ENCODE measurements around the gene PLA2G5.
"Not testable (repeated sequence)": the region's sequence is repeated elsewhere in the genome, so short reads cannot be mapped to it uniquely, and the experiment has no call there.

Gene PLA2G5

DNA sequence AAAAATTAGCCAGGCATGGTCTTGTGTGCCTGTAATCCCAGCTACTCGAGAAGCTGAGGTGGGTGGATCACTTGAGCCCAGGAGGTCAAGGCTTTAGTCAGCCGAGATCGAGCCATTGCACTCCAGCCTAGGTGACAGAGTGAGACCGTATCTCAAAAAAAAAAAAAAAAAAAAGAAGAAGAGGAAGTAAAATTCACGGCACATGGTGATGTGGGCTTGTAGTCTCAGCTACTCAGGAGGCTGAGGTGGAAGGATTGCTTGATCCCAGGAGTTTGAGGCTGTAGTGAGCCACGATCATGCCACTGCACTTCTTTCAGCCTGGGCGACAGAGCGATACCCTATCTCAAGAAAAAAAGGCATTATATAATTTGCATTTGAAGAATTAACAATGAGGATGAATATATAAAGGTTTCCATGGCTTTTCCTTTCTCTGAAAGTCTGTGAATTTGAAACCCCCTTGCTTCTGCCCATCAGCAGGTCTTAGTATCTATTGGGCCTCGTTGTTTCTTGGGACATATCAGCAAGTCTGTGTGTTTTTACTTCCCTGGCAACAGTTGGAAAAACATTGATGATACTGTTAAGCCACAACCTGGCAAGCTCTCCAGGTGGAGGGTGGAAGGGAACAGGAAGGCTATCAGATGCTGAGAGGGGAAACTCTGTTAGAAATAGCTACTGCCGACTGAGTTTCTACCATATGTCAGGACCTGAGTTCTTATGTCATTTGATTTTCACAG, 53.9 kb downstream of the PLA2G5 start:
- no peak for DNase-seq

DNA sequence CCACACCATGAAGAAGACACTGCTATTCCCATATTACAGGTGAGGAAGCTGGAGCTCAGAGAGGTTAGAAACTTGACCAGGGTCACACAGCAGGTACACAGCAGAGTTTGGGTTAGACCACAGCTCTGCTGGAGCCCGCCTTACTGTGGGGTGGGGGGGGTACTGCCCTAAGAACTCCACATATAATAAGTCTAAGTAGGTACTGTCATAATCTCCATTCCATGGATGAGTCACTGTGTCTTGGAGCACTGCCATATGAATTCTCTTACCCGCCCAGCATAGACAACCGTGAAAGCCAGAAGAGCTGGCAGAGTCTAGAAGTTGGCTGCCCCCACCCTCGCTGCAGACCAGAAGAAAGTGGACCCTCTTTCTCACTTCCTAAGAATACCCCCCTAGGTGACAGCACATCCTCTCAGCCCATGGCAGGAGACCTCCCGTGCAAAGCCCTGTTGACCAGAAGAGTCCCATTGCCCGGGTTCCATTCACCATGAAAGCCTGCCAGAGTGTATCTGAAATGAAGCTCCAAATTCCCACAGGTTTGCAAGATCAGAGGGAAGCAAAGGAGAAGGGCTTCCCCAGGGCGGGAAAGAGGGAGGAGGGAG, 54.6 kb downstream of the PLA2G5 start:
- DNase-seq, result no peak

DNA sequence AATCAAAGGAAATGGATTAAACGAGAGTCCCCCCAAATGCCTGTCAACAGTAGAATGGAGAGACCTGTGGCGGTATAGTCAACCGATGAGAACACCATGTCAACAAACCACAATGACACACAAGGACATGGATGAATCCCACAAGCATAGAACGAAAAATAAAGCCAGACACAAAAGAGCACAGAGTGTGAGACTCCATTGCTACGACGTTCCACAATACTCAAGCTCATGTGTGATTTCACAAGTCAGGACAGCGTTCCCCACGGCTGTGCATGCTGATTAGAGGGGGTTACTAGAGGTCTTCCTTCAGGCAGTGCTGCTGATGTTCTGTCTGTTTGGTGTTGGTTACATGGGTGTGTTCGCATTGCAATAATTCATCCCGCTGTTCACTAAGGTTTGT, 55.1 kb downstream of the PLA2G5 start:
- DNase-seq, result no peak

DNA sequence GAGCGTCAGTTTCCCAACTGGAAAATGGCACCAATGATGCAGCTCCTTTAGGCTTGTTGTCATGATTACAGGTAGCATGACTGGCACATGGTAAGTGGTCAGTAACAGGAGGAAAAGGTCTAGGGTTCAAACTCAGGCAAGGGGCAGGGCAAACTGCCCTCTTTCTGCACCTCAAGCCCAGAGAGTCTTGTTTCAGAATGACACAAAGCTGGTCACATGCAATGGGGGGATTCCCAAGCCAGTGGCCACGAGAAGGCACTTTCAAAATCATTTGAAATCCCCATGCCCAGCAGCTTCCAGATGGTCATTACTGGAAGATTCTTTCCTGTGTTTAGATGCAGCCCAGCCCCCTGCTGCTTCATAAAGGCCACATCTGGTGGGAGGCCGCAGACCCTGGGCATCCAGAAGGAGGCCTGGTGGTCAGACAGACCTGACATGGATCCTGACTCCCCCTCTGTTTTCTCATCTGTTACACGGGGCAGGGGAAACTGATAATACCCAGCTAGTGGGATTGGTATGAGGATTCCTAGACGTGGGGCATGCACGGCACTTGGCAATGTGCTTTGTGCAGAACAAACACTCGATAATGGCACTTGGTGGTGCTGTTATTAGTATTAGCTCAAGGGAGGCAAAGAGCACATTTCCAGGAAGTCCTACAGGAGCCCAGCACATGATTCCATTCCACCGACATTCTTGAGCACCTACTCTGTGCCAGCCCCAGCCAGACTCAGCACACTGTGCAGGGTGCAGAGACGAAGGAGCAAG, 56.2 kb downstream of the PLA2G5 start:
- DNase-seq, result no peak

DNA sequence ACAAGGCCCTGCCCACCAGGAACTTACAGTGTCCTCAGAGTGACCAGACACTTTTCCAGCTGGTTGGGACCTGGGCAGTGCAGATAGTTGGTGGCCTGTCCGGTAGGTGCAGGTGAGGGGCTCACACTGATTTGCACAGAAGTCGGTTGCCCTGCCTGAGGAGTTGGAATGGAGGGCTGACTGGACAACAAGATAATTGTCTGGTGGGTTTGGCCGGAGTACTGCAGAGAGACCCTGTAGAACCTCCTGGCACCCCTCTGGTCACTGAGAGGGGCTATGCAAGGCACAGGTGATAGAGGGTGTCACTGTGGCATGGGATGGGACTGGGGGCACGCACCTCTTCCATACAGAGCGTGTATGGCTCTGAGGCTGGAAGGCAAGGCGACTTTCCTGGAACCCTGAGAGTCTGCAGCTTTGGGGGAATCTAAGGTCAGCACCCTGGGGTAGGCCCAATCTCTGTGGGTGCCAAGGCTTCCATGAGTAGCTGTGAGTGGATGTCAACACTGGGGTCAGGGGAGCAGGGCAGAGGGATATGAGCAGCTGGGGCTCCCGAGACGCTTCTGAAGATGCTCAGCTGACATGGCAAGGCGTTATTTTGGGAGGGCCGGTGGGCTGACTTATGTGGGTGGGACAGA, 56.9 kb downstream of the PLA2G5 start:
- DNase-seq, result no peak

DNA sequence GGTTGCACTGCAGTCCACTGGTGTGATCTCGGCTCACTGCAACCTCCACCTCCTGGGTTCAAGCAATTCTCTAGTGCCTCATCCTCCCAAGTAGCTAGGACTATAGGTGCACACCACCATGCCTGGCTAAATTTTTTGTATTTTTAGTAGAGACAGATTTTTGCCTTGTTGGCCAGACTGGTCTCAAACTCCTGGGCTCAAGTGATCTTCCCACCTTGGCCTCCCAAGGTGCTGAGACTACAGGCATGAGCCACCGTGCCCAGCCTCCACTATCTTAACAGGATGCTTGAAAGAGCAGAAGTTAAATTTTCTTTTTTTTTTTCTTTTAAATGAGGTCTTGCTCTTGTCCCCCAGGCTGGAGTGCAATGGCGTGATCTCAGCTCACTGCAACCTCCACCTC, 60.5 kb downstream of the PLA2G5 start:
- not testable (repeated sequence) for DNase-seq

DNA sequence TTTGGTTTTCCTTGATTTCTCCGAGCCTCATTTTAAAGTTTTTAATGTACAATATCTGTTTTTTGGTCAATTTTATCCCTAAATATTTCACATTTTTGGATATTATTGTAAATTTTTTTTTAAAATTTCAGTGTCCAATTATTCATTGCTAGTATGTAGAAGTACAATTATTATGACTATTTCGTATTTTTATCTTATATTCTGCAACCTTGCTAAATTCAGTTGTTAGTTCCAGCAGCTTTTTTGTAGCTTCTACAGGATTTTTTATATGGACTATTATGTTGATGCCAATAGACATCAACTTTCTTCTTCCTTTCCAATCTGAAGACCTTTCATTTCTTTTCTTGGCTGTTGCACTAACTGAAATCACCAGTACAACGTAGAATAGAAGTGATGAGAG, 65.0 kb downstream of the PLA2G5 start:
- no peak for DNase-seq

DNA sequence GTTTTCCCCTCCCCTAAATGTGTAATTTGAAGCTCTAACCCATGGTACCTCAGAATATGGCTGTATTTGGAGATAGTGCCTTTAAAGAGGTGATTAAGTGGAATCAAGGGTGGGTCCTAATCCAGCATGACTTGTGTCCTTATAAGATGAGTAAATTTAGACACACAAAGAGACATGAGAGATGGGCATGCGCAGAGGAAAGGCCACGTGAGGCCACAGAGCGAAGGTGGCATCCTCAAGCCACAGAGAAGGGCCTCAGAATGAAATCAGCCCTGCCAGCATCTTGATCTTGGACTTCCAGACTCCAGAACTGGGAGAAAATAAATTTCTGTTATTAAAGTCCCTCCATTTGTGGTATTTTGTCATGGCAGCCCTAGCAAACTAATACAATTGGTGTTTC, 66.3 kb downstream of the PLA2G5 start:
- DNase-seq, result no peak

DNA sequence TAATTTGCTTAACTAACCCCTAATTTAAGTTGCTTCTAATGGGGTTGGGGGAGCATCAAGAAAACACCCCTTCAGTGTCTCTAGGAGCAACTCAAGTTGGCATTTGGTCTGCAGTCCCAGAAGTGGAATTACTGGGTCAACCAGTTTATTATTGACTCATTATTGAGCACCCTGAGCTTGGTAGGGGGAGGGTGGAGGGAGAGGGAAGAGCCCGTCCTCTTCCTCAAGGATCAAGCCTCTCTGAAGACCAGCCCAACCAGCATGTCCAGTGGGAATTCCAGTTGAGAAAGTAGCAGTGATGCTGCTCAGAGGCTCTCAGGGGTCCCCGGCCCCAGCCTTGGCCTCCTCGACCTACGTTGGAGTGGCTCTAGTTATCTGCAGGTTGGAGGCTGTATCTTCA, 67.1 kb downstream of the PLA2G5 start:
- DNase-seq, result no peak

DNA sequence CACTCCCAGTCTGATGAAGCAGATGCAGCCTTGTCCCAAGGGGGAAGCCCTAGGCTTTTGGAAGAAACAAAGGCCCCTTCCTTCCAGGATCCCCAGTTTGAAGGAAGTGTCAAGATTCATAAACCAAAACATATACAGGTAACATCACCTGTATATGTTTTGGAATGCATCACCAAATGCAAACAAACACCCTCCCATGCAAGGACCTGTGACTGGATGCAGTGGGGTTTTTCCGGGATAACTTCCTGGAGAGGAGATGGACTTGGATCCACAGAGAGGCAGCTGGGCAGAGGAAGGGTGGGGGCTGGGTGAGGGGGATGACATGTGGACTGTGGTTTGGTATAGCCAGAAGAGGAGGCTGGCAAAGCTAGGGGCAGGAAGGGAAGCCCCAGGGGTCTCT, 67.6 kb downstream of the PLA2G5 start:
- no peak for DNase-seq

DNA sequence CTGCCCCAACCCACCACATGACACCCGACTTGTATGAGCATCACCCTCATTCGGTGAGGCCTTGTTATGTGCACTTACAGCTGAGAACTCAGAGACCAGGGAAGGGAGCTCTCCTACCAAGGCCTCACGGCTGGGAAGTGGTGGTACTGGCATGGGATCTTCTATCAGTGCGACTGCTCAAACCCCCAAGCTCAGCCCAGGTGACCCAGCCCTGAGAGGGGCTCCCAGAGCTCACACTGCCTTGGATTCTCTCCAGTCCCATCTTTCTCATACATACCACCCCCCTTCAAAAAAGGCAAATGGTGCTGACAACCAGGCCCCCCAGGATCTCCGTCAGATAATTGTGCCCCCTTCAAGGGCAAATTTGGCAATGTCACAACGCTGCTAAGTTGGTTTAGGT, 68.4 kb downstream of the PLA2G5 start:
- no peak for DNase-seq

DNA sequence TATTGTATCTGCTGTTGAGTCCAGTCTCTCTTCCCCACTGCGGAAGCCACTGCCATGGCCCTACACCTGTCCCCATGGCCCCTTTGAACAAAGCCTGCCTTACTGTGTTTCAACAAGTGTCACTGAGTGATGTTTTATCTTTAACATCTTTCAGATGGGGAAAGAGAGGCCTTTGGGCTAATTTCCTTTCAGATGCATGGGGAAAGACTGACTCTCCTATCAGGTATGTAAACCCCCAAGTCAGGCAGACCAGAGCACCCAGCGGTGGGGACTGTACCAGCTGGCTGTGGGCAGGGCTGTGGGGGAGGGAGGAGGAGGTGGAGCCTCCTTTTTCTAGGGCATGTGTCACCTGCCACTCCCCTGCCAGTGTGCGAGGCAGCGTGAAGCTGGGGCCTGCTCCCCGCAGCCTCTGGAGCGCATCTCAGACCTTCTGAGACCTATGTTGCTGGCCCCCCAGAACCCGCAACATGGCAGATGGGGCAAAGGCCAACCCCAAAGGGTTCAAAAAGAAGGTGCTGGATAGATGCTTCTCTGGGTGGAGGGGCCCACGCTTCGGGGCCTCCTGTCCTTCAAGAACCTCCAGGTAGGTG, 69.1 kb downstream of the PLA2G5 start, which contains the start of gene PLA2G2F:
Gene PLA2G2F, plus strand, starts transcription at position 363 of the 590 bp plus-strand sequence. Its CDS starts 105 bp downstream, at position 468.
- no peak for DNase-seq

DNA sequence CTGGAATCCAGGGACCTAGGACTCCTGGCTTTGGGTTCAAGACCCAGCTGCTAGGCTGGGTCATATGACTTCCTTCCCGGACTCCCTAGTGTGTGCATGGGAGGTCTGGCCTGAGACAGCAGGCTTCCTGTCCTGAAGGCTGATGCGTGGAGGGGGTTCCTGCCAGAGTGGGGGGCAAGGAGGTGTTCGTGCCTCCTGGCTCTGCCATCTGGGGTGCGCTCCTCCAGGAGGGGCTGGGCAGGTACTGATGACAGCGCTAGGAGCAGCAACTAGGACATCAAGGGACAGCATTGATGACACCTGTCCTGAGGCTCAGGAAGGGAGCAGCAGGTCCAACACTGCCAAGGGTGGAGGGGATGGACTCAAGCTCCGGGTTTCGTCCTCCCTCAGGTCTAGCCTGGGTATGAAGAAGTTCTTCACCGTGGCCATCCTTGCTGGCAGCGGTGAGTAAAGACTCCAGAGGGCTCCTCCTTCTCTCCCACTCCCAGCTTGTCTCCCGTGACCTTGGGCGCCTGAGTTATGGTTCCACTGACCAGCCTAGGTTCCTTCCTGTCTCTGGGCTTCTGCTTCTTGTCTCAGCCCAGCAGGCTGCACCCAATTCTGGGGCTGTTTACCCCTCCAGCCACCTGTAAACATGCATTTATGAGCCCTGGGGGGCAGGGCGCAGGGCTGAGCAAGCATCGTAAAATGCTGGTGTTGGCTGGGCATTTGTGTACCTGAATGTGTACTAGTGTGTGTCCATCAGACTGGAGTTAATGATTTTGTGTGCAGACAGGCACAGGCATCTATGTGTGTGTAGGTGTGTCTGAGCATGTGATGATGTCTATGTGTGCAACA, 70.0 kb downstream of the PLA2G5 start:
- no peak for DNase-seq

DNA sequence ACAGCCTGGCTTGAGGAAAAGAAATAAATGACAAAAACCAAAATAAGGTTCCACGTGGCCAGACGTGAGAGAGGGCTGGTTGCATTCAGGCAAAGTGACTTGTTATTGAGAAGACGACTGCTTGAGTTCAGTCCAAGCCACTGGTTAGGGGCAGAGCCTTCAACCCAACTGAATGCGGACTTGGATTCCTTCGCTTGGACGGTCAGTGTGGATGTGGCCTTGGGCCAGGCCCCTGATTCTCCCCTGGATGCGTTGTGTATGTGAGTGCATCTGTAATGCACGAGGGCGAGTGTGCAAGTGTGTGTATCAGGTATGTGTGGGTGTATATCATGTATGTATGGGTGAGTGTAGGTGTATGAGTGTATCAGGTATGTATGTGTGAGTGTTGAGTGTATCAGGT, 71.0 kb downstream of the PLA2G5 start:
- no peak for DNase-seq

DNA sequence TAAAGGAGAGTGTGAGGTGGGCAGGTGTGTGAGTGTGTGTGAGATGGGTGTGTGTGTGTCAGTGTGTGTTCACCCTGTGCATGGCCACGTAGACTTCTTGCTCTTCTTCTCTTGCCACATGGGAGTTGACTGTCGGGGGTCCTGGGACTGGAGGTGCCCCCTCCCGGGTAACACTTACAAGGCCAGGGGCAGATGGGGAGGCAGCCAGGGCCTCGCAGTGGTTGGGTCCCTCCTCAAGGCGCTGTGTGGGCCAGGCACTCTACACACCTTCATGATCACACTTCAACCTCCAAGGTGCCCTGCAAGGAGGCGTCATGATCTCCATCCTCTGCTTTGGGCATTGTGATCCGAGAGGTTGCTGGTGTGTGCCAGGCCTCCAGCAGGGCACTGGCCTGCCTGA, 71.5 kb downstream of the PLA2G5 start:
- DNase-seq, result no peak
